Measurements from ENCODE around the gene PUM2.

The PUM2 gene

GRCh38 chr2:20213651-20214565 is 136.7 kb downstream of the PUM2 start:
- DNase-seq: no peak

DNA sequence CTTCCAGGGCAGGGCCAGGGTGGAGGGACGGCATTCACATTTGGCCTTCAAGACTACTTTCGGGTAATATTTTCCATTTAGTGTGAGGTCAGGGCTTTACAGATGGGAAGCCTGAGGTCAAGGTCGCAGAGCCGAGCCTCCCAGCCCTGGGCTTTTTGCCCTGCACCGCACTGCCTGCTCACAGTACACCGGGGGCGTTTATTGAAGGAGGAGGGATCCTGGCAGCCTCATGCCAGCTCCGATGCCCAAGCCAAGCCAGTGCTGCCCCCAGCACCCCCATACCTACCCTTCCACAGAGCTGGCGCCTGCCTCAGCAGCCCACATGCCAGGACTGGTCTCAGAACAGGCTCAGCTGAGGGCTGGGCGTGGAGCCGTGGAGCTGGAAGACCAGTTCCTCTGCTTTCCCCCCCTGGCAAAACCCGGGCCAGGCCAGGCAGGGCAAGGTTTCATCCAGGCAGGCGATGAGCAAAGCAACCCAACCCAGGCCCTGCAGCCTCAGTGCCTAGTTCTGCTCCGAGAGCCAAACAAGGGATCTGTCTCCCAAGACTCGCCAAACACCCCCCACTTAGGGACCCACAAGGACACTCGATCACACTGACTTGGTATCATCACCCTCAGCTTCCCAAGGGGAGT is 137.7 kb downstream of the PUM2 start:
- no peak for DNase-seq

DNA sequence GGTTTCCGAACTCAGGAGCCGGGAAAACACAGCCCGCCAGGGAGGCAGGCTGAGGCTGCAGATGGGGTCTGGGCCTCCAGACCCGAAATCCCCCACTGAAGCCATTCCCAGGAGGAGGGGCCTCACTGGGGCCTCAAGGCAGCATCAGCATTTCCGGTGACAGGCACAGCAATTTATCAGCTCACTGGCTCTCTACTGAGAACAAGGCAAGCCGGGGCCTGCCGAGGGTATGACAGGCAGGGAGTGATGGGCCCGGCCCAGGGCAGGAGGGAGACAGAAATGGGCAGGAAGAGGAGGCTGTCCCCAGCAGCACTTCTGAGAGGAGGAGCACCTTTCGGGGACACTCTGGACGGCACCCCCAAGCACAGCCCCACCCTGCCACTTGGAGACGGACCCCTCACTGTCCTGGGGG is 138.2 kb downstream of the PUM2 start:
- DNase-seq: no peak

- DNase-seq: no peak
Measured at GRCh38 chr2:20211860-20212458, 138.7 kb downstream of the PUM2 start.

DNA sequence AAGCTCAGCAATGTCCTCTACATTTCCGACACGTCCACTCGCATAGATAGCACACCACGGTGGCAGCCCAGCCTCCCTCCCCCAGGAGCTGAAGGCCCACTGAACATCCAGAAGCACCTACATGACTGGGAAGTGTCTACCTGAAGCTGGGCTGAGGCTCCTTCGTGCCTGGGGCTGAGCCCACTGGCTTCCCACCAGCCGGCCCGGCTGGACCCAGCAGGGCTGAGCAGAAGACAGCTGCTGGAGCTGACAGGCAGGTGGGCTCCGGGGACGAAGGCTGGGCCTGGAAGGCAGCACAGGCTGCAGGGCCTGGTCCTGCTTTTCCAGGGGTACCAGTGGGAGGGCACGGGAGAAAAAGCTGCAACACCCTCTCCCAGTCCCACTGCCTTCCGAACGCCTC is 139.2 kb downstream of the PUM2 start:
- DNase-seq: no peak

- no peak for DNase-seq
Measured at GRCh38 chr2:20210462-20210861, 140.2 kb downstream of the PUM2 start.

GRCh38 chr2:20209373-20210109 is 141.1 kb downstream of the PUM2 start:
- DNase-seq: no peak

DNA sequence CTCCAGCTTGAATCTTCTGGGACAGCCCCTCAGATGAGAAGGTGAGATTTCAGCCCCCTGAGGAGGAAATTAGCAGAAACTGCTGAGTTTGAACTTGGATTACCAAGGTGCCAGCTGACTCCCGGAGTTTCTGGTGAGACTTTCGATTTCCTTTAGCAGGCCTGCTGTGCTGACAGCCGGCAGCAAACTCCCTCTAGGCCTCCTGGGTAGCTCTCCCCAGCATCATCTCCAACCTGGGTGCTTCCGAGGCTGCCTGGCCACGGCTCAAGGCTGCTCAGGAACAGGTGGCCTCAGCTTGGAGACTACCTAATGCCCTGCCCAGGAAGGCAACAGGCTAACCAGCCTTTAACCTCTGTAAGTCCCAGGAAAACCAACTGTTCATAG is 142.2 kb downstream of the PUM2 start:
- DNase-seq: no peak

DNA sequence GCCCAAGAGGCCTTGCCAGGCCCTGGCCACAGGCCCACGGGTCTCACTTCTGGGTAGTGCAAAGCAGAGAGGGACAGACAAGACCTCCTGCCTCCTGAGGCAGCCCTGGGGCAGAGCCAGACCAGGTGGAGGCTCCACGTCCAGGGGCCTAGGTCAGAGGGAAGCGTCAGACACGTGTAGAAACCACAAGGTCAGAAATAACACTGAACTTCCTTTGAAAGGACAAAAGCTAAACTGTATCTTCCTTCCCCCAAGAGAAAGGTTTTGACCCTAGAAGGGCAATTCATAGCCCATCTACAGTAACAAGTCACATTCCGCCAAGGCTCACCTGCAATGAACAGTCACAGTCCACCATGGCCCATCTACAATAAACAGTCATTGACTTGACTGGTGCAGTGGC is 143.6 kb downstream of the PUM2 start:
- no peak for DNase-seq

DNA sequence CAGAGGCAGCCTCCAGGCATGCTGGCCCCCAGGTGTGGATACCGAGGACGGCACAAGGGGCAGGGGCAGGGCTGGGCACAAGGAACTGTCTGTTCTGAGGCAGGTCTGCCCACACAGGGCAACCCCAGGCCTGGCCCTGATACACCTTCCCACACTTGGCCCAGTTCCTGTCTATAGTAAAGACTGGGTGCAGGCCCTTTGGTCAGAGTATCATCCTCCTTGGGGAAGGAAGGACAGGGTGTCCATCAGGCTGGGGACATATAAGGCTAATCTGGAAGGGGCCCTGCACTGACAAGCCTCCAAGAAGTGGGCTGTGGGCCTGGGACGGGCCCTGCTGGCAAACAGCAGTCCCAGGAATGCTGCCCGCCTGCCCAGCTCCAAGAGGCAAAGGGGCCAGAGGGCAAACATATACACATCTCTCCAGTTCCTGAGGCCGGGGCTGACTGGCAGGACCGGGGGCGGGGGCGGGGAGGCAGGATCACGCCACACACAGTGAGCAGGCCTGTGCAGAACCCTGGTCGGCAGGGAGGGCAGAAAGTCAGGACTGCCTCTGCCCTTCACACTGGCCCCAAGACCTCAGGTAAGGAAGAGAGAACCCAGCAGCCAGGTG is 144.6 kb downstream of the PUM2 start:
- DNase-seq: no peak

DNA sequence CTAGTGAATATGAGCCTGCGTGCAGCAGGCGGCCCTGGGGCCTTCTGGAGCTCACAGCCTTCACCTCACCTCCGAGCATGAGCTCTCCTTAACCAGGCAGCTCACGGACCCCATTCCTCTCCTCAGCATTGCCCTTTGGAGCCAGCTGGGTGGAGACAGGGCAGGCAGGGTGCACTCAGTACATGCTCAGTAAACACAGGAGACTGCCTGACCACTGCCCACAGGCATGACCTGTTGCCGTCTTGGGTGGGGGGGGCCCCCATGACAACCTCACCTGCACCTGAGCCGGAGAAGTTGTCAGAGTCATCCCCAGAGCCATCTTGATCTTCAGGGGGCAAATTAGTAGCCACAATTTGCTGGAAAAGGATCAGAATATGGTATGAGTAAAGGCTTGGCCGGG is 145.6 kb downstream of the PUM2 start:
- DNase-seq: no peak

GRCh38 chr2:20203521-20204225 is 147.0 kb downstream of the PUM2 start:
- DNase-seq: no peak

DNA sequence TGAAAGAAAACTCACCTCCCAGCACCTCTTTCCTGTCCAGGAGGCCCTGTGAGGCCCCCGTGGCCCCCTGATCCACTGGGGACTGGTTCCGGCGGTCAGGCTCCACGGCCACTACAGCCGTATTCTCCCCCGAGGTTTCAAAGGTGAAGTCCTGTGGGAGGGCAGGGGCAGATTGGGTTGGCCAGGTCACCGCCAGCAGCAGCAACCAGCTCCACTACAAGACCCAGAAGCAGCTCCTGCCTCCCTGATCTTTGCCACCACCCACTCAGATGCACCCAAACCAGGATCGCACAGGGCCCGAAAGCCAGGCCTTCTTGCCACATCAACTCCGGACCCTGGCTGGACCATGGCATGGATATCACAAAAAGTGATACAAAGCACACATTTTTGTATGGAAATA is 147.6 kb downstream of the PUM2 start:
- no peak for DNase-seq

GRCh38 chr2:20201671-20202070 is 149.0 kb downstream of the PUM2 start:
- no peak for DNase-seq

GRCh38 chr2:20200697-20201555 is 149.7 kb downstream of the PUM2 start:
- DNase-seq: no peak

- no peak for DNase-seq
Measured at GRCh38 chr2:20199633-20200270, 150.9 kb downstream of the PUM2 start.

GRCh38 chr2:20198796-20199632 is 151.6 kb downstream of the PUM2 start:
- no peak for DNase-seq
